HFFc6 (cell line): Measurements from ENCODE around the gene SCUBE1. TPM values are rescaled to one million over a fixed set of nuclear protein-coding genes. Genes with fewer than 3 reads are reported as not detected.

Experiments
- DNase-seq: peaks from one replicate; pipeline ENCODE4 v3.0.0-alpha.2; 2018
- H3K27ac Mint-ChIP-seq: 2 replicates; pipeline ENCODE4 v1.8.0; 2020; ENCODE audit warnings: mild to moderate bottlenecking, mixed read lengths
- H3K27me3 Mint-ChIP-seq: 2 replicates; pipeline ENCODE4 v1.8.0; 2021; ENCODE audit warnings: mild to moderate bottlenecking, moderate library complexity, mixed read lengths; ENCODE audit not compliant: insufficient read depth
- H3K36me3 Mint-ChIP-seq: 2 replicates; pipeline ENCODE4 v1.8.0; 2021; ENCODE audit warnings: low read depth, mixed read lengths
- H3K4me1 Mint-ChIP-seq: 2 replicates; pipeline ENCODE4 v1.8.0; 2020; ENCODE audit warnings: low read depth, mixed read lengths
- H3K4me3 Mint-ChIP-seq: 2 replicates; pipeline ENCODE4 v1.8.0; 2020; ENCODE audit warnings: mild to moderate bottlenecking, moderate library complexity, mixed read lengths
- H3K9me3 Mint-ChIP-seq: 2 replicates; pipeline ENCODE4 v1.8.0; 2020; ENCODE audit warnings: mild to moderate bottlenecking, mixed read lengths
- CTCF ChIP-seq: fragments of 200-600 bp; sonication (generic); IDR thresholded peaks from 2 replicates; pipeline ENCODE4 v1.5.0; 2021; ENCODE audit warnings: antibody characterized with exemption, mild to moderate bottlenecking
- total RNA-seq, 6 experiments: library from RNA; stranded (reverse); fragmentation: NEBNext Ultra II Directional; extraction: Animal tissue kit (Norgen Biotek cat#: 25700); gene quantifications; 2 replicates in 1 of 6; 3 replicates in 5 of 6; pipeline ENCODE4 v1.2.3, GENCODE V29; 2021

Gene SCUBE1
- total RNA-seq, 6 experiments from 2014 or later = not detected

GRCh38 chr22:43173976-43174720 lies 169.0 kb downstream of the SCUBE1 start:
- H3K36me3 Mint-ChIP-seq = peaks cover 9% of the 10 kb centered on the region; the same call in 1 of the 2 replicates
- no peak for TF ChIP-seq CTCF

GRCh38 chr22:43173566-43173965 lies 169.6 kb downstream of the SCUBE1 start:
- H3K36me3 Mint-ChIP-seq = peaks cover 6% of the 10 kb centered on the region; the same call in 1 of the 2 replicates
- H3K27me3 Mint-ChIP-seq = no peaks in the 10 kb centered on the region
- H3K4me1 Mint-ChIP-seq = peaks cover 6% of the 10 kb centered on the region; the same call in 1 of the 2 replicates
- TF ChIP-seq CTCF = no peak
- H3K27ac Mint-ChIP-seq = no peak overlapping the region
- no peak for DNase-seq
- H3K4me3 Mint-ChIP-seq = no peak overlapping the region
- H3K9me3 Mint-ChIP-seq = no peaks in the 10 kb centered on the region

More at GRCh38 chr22:43173976-43174720, 169.0 kb downstream of the SCUBE1 start:
- H3K27me3 Mint-ChIP-seq = no peaks in the 10 kb centered on the region
- peaks cover under 1% of the 10 kb centered on the region; the same call in 1 of the 2 replicates for H3K4me1 Mint-ChIP-seq
- H3K4me3 Mint-ChIP-seq = no peak overlapping the region
- no peaks in the 10 kb centered on the region for H3K9me3 Mint-ChIP-seq
- no peak overlapping the region for H3K27ac Mint-ChIP-seq
- DNase-seq = no peak

GRCh38 chr22:43172191-43172590 lies 171.0 kb downstream of the SCUBE1 start:
- H3K27ac Mint-ChIP-seq = no peak overlapping the region
- no peaks in the 10 kb centered on the region for H3K27me3 Mint-ChIP-seq

GRCh38 chr22:43171607-43172006 lies 171.6 kb downstream of the SCUBE1 start:
- H3K27ac Mint-ChIP-seq = no peak overlapping the region

More at GRCh38 chr22:43172191-43172590, 171.0 kb downstream of the SCUBE1 start:
- Mint-ChIP-seq H3K4me3 (no peak overlapping the region), H3K4me1 (peaks cover 11% of the 10 kb centered on the region; the same call in 1 of the 2 replicates), H3K36me3 (peaks cover 4% of the 10 kb centered on the region; the same call in 1 of the 2 replicates), H3K9me3 (no peaks in the 10 kb centered on the region)
- no peak for DNase-seq
- TF ChIP-seq CTCF = no peak

GRCh38 chr22:43171019-43171491 lies 172.1 kb downstream of the SCUBE1 start:
- H3K9me3 Mint-ChIP-seq = no peaks in the 10 kb centered on the region
- peaks cover 2% of the 10 kb centered on the region; the same call in 1 of the 2 replicates for H3K27me3 Mint-ChIP-seq
- H3K27ac Mint-ChIP-seq = no peak overlapping the region
- no peak for DNase-seq
- peaks cover 11% of the 10 kb centered on the region; the same call in 1 of the 2 replicates for H3K4me1 Mint-ChIP-seq
- TF ChIP-seq CTCF = no peak
- H3K36me3 Mint-ChIP-seq = peaks cover 4% of the 10 kb centered on the region; the same call in 1 of the 2 replicates
- H3K4me3 Mint-ChIP-seq = no peak overlapping the region

More at GRCh38 chr22:43171607-43172006, 171.6 kb downstream of the SCUBE1 start:
- no peak for DNase-seq
- H3K9me3 Mint-ChIP-seq = no peaks in the 10 kb centered on the region
- H3K4me1 Mint-ChIP-seq = peaks cover 11% of the 10 kb centered on the region; the same call in 1 of the 2 replicates
- TF ChIP-seq CTCF = no peak
- peaks cover under 1% of the 10 kb centered on the region; the same call in 1 of the 2 replicates for H3K27me3 Mint-ChIP-seq
- no peak overlapping the region for H3K4me3 Mint-ChIP-seq
- peaks cover 4% of the 10 kb centered on the region; the same call in 1 of the 2 replicates for H3K36me3 Mint-ChIP-seq
